Breast epithelium (tissue), 3 donors: ENCODE results near the gene ZNF507.

Experiments used
- POLR2A ChIP-seq: fragments of 450-650 bp; IDR thresholded peaks from one replicate; pipeline ENCODE4 v1.6.1; 2016; ENCODE audit warnings: antibody characterized with exemption, mild to moderate bottlenecking, moderate library complexity
- TF ChIP-seq, protein P1 (sequence below), 3 donors: fragments of 450-650 bp; IDR thresholded peaks; one replicate each; pipeline ENCODE4 v1.5.1; 2016 to 2017; ENCODE audit warnings: antibody characterized with exemption in 3 of 3, mild to moderate bottlenecking in 3 of 3, moderate library complexity in 3 of 3

DNA sequence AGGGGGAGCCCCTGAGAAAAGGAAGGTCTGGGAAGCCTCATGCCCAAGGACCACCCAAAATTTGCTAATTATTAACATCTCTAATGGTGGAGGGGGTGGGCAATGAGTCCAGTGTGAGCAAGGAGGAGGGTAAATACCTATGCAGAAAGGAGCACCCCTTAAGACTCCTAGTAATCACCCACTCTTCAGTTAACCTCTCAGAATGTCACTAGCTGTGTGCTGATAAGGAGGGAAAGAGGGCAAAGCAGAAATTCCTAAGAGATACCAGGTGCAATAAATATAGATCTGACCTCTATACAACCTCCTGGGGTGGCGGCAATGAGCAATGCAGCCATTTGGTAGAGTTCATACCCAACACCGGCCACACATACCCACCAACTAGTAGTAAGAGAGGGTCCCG, 47.5 kb downstream of the ZNF507 start:
- no peak for TF ChIP-seq POLR2A
- TF ChIP-seq, protein P1, sequence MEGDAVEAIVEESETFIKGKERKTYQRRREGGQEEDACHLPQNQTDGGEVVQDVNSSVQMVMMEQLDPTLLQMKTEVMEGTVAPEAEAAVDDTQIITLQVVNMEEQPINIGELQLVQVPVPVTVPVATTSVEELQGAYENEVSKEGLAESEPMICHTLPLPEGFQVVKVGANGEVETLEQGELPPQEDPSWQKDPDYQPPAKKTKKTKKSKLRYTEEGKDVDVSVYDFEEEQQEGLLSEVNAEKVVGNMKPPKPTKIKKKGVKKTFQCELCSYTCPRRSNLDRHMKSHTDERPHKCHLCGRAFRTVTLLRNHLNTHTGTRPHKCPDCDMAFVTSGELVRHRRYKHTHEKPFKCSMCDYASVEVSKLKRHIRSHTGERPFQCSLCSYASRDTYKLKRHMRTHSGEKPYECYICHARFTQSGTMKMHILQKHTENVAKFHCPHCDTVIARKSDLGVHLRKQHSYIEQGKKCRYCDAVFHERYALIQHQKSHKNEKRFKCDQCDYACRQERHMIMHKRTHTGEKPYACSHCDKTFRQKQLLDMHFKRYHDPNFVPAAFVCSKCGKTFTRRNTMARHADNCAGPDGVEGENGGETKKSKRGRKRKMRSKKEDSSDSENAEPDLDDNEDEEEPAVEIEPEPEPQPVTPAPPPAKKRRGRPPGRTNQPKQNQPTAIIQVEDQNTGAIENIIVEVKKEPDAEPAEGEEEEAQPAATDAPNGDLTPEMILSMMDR (IDR thresholded peaks at IDR 0.05) = no peak
